ENCODE results near the gene CDX2.

Gene CDX2

GRCh38 chr13:27927444-27928352, 41.4 kb downstream of the CDX2 start:
- no peak for DNase-seq

- DNase-seq = no peak
Measured at GRCh38 chr13:27926644-27927434, 42.3 kb downstream of the CDX2 start.

- no peak for DNase-seq
Measured at GRCh38 chr13:27925220-27925991, 43.7 kb downstream of the CDX2 start.

- DNase-seq = no peak
Measured at GRCh38 chr13:27924529-27925141, 44.5 kb downstream of the CDX2 start.

- DNase-seq = no peak
Measured at GRCh38 chr13:27923794-27924528, 45.2 kb downstream of the CDX2 start.

- no peak for DNase-seq
Measured at GRCh38 chr13:27922883-27923612, 46.1 kb downstream of the CDX2 start.

GRCh38 chr13:27921961-27922882, 46.9 kb downstream of the CDX2 start:
- no peak for DNase-seq

- DNase-seq = no peak
Measured at GRCh38 chr13:27921421-27921960, 47.6 kb downstream of the CDX2 start.

GRCh38 chr13:27920677-27921420, 48.3 kb downstream of the CDX2 start:
- no peak for DNase-seq

GRCh38 chr13:27919934-27920676, 49.0 kb downstream of the CDX2 start, which contains the start of gene PDX1:
TSS of gene PDX1 (plus strand) at chr13:27920000. CDS start at chr13:27920139, 139 bp downstream.
- DNase-seq = no peak

GRCh38 chr13:27919659-27919933, 49.5 kb downstream of the CDX2 start:
- no peak for DNase-seq

GRCh38 chr13:27918918-27919658, 50.0 kb downstream of the CDX2 start:
- DNase-seq = no peak

- no peak for DNase-seq
Measured at GRCh38 chr13:27918041-27918917, 50.8 kb downstream of the CDX2 start.

GRCh38 chr13:27917121-27917947, 51.8 kb downstream of the CDX2 start:
- no peak for DNase-seq
